HepG2 (cell line): ENCODE data around the gene VSIG10L. TPM values are rescaled to one million over a fixed set of nuclear protein-coding genes. Genes with fewer than 3 reads are reported as not detected.

Experiments used
- MEIS1 ChIP-seq: sonication (generic); formaldehyde crosslinking; IDR thresholded peaks from 2 replicates; pipeline ENCODE4 v1.9.0; 2021; ENCODE audit warnings: mild to moderate bottlenecking, missing genetic modification reagents, moderate library complexity, borderline replicate concordance
- SAFB2 ChIP-seq: sonication (generic); formaldehyde crosslinking; IDR thresholded peaks from 2 replicates; pipeline ENCODE4 v1.5.1; 2020; ENCODE audit warnings: missing genetic modification reagents, low read depth, mild to moderate bottlenecking, borderline replicate concordance
- SP2 ChIP-seq: sonication (generic); formaldehyde crosslinking; IDR thresholded peaks from 2 replicates; pipeline ENCODE4 v1.5.1; 2020; ENCODE audit warnings: mild to moderate bottlenecking, missing genetic modification reagents
- SRY ChIP-seq: sonication (generic); formaldehyde crosslinking; IDR thresholded peaks from 2 replicates; pipeline ENCODE4 v1.8.0; 2022; ENCODE audit warnings: mild to moderate bottlenecking, missing genetic modification reagents
- ZBTB20 ChIP-seq: sonication (generic); formaldehyde crosslinking; IDR thresholded peaks from 2 replicates; pipeline ENCODE4 v1.8.1; 2023; ENCODE audit warnings: missing genetic modification reagents, low read depth, mild to moderate bottlenecking, borderline replicate concordance
- ZC3H13 ChIP-seq: sonication (generic); formaldehyde crosslinking; IDR thresholded peaks from 2 replicates; pipeline ENCODE4 v1.8.1; 2023; ENCODE audit warnings: mild to moderate bottlenecking, missing genetic modification reagents, moderate library complexity
- ZNF256 ChIP-seq: sonication (generic); formaldehyde crosslinking; conservative IDR thresholded peaks from 2 replicates; pipeline ENCODE4 v1.4.0; 2020; ENCODE audit warnings: missing genetic modification reagents
- ZNF430 ChIP-seq: sonication (generic); formaldehyde crosslinking; IDR thresholded peaks from 2 replicates; pipeline ENCODE4 v1.9.0; 2021; ENCODE audit warnings: mild to moderate bottlenecking, missing genetic modification reagents
- ZNF546 ChIP-seq: sonication (generic); formaldehyde crosslinking; conservative IDR thresholded peaks from 2 replicates; pipeline ENCODE4 v1.8.1; 2023; ENCODE audit warnings: mild to moderate bottlenecking, missing genetic modification reagents
- ZNF703 ChIP-seq: sonication (generic); formaldehyde crosslinking; IDR thresholded peaks from 2 replicates; pipeline ENCODE4 v1.5.1; 2020; ENCODE audit warnings: missing genetic modification reagents, mild to moderate bottlenecking, moderate library complexity, borderline replicate concordance
- ZNF747 ChIP-seq: sonication (generic); formaldehyde crosslinking; IDR thresholded peaks from 2 replicates; pipeline ENCODE4 v1.8.1; 2023; ENCODE audit warnings: missing genetic modification reagents, mild to moderate bottlenecking, borderline replicate concordance
- polyA plus RNA-seq, 8 experiments: library from polyadenylated mRNA; depleted of rRNA in 3 of 8; stranded (reverse) in 7 of 8; unstranded in 1 of 8; fragments of >200 nt; fragmentation: Illumina TruSeq in 4 of 8; extraction: Trizol in 4 of 8; gene quantifications; 2 replicates each; pipeline versions ENCODE4 v1.2.1 to v1.2.3, GENCODE V29; 2011 to 2016; ENCODE audit warnings: low read depth in 4 of 8, missing spikeins in 1 of 8, mixed read lengths in 1 of 8; ENCODE audit not compliant: insufficient read depth in 1 of 8
- total RNA-seq, 5 experiments: library from RNA; depleted of rRNA; stranded (reverse); fragments of >200 nt; fragmentation: Illumina TruSeq; extraction: Trizol; gene quantifications; 2 replicates each; pipeline ENCODE4 v1.2.3, GENCODE V29; 2016; ENCODE audit warnings: low read depth in 1 of 5
- TF ChIP-seq, protein P1 (sequence below): sonication (generic); formaldehyde crosslinking; IDR thresholded peaks from 2 replicates; pipeline ENCODE4 v1.8.0; 2022; ENCODE audit warnings: low read depth, missing genetic modification reagents
- TF ChIP-seq, protein P2 (sequence below): sonication (generic); formaldehyde crosslinking; IDR thresholded peaks from 2 replicates; pipeline ENCODE4 v1.4.0; 2020; ENCODE audit warnings: mild to moderate bottlenecking, low read depth, missing genetic modification reagents
- TF ChIP-seq, protein P3 (sequence below): IDR thresholded peaks from 2 replicates; pipeline ENCODE4 v1.6.1; 2016; ENCODE audit warnings: low read depth, borderline replicate concordance
- TF ChIP-seq, protein P4 (sequence below), 2 experiments: IDR thresholded peaks; 2 replicates each; pipeline ENCODE4 v1.6.1; 2011 to 2012; ENCODE audit warnings: low read length in 2 of 2, borderline replicate concordance in 1 of 2, low read depth in 1 of 2, mild to moderate bottlenecking in 1 of 2, moderate library complexity in 1 of 2
- TF ChIP-seq, protein P5 (sequence below): IDR thresholded peaks from 2 replicates; pipeline ENCODE4 v1.6.1; 2016; ENCODE audit warnings: mild to moderate bottlenecking
- TF ChIP-seq, protein P6 (sequence below): IDR thresholded peaks from 2 replicates; pipeline ENCODE4 v1.6.1; 2018; ENCODE audit warnings: missing genetic modification reagents

VSIG10L gene
- total and polyA plus RNA-seq, 2 of the 13 experiments (the other 11 are each of a cell fraction or from before 2014, with no cell fraction given): 2.7 to 8.5 TPM

DNA sequence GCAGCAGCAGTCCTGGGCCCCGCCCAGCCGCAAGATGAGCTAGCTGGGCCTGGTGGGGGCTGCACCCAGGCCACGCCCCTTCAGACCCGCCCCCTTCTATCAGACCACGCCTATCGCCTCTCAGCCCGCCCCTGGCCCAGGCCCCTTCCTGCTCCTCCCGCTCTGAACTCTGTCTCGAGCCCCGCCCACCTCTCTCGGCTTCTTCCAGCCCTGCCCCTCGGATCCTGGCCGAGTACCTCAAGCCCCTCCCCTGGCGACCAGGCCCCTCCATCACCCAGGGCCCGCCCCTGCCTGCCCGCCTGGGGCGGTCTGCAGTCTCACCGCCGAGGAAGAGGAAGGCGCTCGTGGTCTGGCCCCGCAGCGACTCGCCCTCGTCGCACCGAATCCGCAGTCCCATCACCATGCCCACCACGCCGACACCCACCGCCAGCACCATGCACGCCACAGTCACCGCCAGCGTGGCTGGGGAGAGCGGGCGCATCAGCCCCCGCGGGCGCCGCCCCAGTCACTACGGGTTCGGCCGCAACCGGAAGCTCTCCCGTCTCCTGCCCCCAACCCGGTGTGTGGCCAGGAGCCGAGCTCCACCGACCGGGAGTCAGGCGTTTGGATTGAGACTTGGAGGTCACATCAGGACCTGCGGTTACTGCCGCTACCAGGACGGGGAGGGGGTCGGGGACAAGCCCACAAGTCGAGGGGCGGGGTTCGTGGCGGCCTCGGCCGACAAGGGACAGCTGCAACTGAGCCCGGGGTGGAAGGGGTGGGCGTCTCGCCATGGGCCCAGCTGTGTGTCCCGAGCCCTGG lies 25.8 kb upstream of the VSIG10L start (continued):
- TF ChIP-seq, protein P1, sequence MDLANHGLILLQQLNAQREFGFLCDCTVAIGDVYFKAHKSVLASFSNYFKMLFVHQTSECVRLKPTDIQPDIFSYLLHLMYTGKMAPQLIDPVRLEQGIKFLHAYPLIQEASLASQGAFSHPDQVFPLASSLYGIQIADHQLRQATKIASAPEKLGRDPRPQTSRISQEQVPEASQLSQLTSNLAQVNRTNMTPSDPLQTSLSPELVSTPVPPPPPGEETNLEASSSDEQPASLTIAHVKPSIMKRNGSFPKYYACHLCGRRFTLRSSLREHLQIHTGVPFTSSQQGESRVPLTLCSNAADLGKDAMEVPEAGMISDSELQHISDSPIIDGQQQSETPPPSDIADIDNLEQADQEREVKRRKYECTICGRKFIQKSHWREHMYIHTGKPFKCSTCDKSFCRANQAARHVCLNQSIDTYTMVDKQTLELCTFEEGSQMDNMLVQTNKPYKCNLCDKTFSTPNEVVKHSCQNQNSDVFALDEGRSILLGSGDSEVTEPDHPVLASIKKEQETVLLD: peak; percentile 84
- TF ChIP-seq SP2 (CRISPR knock-in tag): peak; percentile 52
- 0 out of 2 replicates have a peak, but pooled peaks have one; percentile 81 for TF ChIP-seq ZNF747
- peak; percentile 96 for TF ChIP-seq ZC3H13 (CRISPR knock-in tag)
- TF ChIP-seq, protein P2, sequence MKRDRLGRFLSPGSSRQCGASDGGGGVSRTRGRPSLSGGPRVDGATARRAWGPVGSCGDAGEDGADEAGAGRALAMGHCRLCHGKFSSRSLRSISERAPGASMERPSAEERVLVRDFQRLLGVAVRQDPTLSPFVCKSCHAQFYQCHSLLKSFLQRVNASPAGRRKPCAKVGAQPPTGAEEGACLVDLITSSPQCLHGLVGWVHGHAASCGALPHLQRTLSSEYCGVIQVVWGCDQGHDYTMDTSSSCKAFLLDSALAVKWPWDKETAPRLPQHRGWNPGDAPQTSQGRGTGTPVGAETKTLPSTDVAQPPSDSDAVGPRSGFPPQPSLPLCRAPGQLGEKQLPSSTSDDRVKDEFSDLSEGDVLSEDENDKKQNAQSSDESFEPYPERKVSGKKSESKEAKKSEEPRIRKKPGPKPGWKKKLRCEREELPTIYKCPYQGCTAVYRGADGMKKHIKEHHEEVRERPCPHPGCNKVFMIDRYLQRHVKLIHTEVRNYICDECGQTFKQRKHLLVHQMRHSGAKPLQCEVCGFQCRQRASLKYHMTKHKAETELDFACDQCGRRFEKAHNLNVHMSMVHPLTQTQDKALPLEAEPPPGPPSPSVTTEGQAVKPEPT (CRISPR knock-in tag): 0 out of 2 replicates have a peak, but pooled peaks have one; percentile 30
- TF ChIP-seq ZNF546 (CRISPR knock-in tag): peak; percentile 62; the same call in 1 of the 2 replicates
- peak; percentile 28; the same call in 1 of the 2 replicates for TF ChIP-seq ZBTB20 (CRISPR knock-in tag)
- TF ChIP-seq, protein P3, sequence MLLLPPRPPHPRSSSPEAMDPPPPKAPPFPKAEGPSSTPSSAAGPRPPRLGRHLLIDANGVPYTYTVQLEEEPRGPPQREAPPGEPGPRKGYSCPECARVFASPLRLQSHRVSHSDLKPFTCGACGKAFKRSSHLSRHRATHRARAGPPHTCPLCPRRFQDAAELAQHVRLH (CRISPR knock-in tag): peak; percentile 63; the same call in 1 of the 2 replicates
- TF ChIP-seq MEIS1 (CRISPR knock-in tag): no peak
- no peak for TF ChIP-seq ZNF703 (CRISPR knock-in tag)
- peak; percentile 64; the same call in 1 of the 2 replicates for TF ChIP-seq SRY (CRISPR knock-in tag)
- peak; percentile 57; the same call in 1 of the 2 replicates for TF ChIP-seq ZNF430 (CRISPR knock-in tag)
- TF ChIP-seq, protein P4, sequence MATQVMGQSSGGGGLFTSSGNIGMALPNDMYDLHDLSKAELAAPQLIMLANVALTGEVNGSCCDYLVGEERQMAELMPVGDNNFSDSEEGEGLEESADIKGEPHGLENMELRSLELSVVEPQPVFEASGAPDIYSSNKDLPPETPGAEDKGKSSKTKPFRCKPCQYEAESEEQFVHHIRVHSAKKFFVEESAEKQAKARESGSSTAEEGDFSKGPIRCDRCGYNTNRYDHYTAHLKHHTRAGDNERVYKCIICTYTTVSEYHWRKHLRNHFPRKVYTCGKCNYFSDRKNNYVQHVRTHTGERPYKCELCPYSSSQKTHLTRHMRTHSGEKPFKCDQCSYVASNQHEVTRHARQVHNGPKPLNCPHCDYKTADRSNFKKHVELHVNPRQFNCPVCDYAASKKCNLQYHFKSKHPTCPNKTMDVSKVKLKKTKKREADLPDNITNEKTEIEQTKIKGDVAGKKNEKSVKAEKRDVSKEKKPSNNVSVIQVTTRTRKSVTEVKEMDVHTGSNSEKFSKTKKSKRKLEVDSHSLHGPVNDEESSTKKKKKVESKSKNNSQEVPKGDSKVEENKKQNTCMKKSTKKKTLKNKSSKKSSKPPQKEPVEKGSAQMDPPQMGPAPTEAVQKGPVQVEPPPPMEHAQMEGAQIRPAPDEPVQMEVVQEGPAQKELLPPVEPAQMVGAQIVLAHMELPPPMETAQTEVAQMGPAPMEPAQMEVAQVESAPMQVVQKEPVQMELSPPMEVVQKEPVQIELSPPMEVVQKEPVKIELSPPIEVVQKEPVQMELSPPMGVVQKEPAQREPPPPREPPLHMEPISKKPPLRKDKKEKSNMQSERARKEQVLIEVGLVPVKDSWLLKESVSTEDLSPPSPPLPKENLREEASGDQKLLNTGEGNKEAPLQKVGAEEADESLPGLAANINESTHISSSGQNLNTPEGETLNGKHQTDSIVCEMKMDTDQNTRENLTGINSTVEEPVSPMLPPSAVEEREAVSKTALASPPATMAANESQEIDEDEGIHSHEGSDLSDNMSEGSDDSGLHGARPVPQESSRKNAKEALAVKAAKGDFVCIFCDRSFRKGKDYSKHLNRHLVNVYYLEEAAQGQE (IDR thresholded peaks at IDR 0.05; ENCODE audit: borderline replicate concordance in 1 of 2, low read depth in 1 of 2, low read length in 2 of 2): no peak
- TF ChIP-seq SAFB2 (CRISPR knock-in tag): peak; percentile 91
- TF ChIP-seq, protein P5, sequence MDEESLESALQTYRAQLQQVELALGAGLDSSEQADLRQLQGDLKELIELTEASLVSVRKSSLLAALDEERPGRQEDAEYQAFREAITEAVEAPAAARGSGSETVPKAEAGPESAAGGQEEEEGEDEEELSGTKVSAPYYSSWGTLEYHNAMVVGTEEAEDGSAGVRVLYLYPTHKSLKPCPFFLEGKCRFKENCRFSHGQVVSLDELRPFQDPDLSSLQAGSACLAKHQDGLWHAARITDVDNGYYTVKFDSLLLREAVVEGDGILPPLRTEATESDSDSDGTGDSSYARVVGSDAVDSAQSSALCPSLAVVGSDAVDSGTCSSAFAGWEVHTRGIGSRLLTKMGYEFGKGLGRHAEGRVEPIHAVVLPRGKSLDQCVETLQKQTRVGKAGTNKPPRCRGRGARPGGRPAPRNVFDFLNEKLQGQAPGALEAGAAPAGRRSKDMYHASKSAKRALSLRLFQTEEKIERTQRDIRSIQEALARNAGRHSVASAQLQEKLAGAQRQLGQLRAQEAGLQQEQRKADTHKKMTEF (CRISPR knock-in tag): peak; percentile 77
- TF ChIP-seq, protein P6, sequence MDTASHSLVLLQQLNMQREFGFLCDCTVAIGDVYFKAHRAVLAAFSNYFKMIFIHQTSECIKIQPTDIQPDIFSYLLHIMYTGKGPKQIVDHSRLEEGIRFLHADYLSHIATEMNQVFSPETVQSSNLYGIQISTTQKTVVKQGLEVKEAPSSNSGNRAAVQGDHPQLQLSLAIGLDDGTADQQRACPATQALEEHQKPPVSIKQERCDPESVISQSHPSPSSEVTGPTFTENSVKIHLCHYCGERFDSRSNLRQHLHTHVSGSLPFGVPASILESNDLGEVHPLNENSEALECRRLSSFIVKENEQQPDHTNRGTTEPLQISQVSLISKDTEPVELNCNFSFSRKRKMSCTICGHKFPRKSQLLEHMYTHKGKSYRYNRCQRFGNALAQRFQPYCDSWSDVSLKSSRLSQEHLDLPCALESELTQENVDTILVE (CRISPR knock-in tag): no peak; the same call in 1 of the 2 replicates
- TF ChIP-seq ZNF256 (CRISPR knock-in tag): peak; percentile 27; the same call in 1 of the 2 replicates
